MM.1S (cell line): ENCODE measurements around the gene KIRREL3.

Experiments used
- DNase-seq: peaks from one replicate; pipeline ENCODE4 v3.0.0-alpha.2; 2015
- H2AFZ ChIP-seq: fragments of 300-600 bp; sonication (generic); 2 replicates; pipeline ENCODE4 v1.6.0; 2016; ENCODE audit warnings: antibody characterized with exemption, low read length
- H3F3A ChIP-seq: fragments of 300-600 bp; sonication (generic); 2 replicates; pipeline ENCODE4 v1.6.1; 2016; ENCODE audit warnings: mild to moderate bottlenecking, antibody characterized with exemption, low read length, moderate library complexity, mixed read lengths; ENCODE audit not compliant: insufficient read depth
- H3K27ac ChIP-seq: fragments of 300-600 bp; sonication (generic); 2 replicates; pipeline ENCODE4 v1.5.1; 2016; ENCODE audit warnings: mild to moderate bottlenecking, low read length
- H3K27me3 ChIP-seq: fragments of 300-600 bp; sonication (generic); replicated peaks from 2 replicates; pipeline ENCODE4 v1.6.0; 2016; ENCODE audit warnings: low read length; ENCODE audit not compliant: insufficient read depth
- H3K36me3 ChIP-seq: fragments of 300-600 bp; sonication (generic); replicated peaks from 2 replicates; pipeline ENCODE4 v1.6.1; 2016; ENCODE audit warnings: mild to moderate bottlenecking, low read length, mixed read lengths; ENCODE audit not compliant: insufficient read depth
- H3K4me1 ChIP-seq: fragments of 300-600 bp; sonication (generic); 2 replicates; pipeline ENCODE4 v1.6.1; 2016; ENCODE audit warnings: low read length, mixed read lengths
- H3K4me2 ChIP-seq: fragments of 300-600 bp; sonication (generic); 2 replicates; pipeline ENCODE4 v1.6.0; 2016; ENCODE audit warnings: low read depth, low read length
- H3K4me3 ChIP-seq: fragments of 300-600 bp; sonication (generic); 2 replicates; pipeline ENCODE4 v1.5.1; 2016; ENCODE audit warnings: low read length, mixed read lengths
- H3K79me2 ChIP-seq: fragments of 300-600 bp; sonication (generic); 2 replicates; pipeline ENCODE4 v1.6.1; 2016; ENCODE audit warnings: mixed run types, low read length, mixed read lengths
- H3K9ac ChIP-seq: fragments of 300-600 bp; sonication (generic); 2 replicates; pipeline ENCODE4 v1.6.1; 2016; ENCODE audit warnings: low read length, mixed read lengths
- H3K9me2 ChIP-seq: fragments of 300-600 bp; sonication (generic); replicated peaks from 2 replicates; pipeline ENCODE4 v1.6.1; 2016; ENCODE audit warnings: mild to moderate bottlenecking, low read length, mixed read lengths; ENCODE audit not compliant: insufficient read depth
- H3K9me3 ChIP-seq: fragments of 300-600 bp; sonication (generic); replicated peaks from 2 replicates; pipeline ENCODE4 v1.6.1; 2016; ENCODE audit warnings: mild to moderate bottlenecking, low read length, mixed read lengths; ENCODE audit not compliant: insufficient read depth
- H4K20me1 ChIP-seq: fragments of 300-600 bp; sonication (generic); 2 replicates; pipeline ENCODE4 v1.6.1; 2016; ENCODE audit warnings: mild to moderate bottlenecking, low read length, moderate library complexity, mixed read lengths; ENCODE audit not compliant: insufficient read depth
- EZH2 ChIP-seq: fragments of 300-600 bp; sonication (generic); optimal IDR thresholded peaks from 2 replicates; pipeline ENCODE3; 2017; ENCODE audit warnings: low read depth, mild to moderate bottlenecking, antibody characterized with exemption, low read length, mixed read lengths
- EZH2phosphoT487 ChIP-seq: fragments of 300-600 bp; sonication (generic); IDR thresholded peaks from 2 replicates; pipeline ENCODE4 v1.6.1; 2018; ENCODE audit warnings: antibody characterized with exemption, low read length
- TF ChIP-seq, protein P1 (sequence below): fragments of 300-600 bp; sonication (generic); IDR thresholded peaks from 2 replicates; pipeline ENCODE4 v1.5.1; 2016; ENCODE audit warnings: antibody characterized with exemption, low read length, mixed read lengths

The KIRREL3 gene

DNA sequence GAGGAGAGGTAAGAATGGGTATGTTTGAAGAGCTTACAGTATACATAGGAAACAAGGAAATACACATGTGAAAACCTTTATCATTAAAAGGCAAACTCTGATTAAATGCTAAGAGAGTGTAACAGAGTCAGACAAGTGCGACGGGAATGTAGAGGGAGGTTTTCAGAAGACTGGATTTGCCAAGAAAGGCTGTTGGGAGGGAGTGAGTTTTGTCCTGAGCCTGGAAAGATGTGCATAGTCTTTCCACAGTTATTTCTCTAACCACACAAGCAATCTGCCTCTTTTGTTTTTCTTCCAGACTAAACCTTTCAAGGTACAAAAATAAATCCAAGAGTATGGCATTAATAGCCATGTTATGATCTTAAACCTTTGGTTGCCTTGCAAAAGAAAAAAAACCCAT is 170.9 kb downstream of the KIRREL3 start:
- Histone ChIP-seq H3K27ac (no peak overlapping the region), H3K4me1 (no peaks in the 10 kb centered on the region), H3K9ac (no peak overlapping the region), H3K4me3 (no peak overlapping the region), H3K9me2 (no peaks in the 10 kb centered on the region), H4K20me1 (no peaks in the 10 kb centered on the region), H3K36me3 (no peaks in the 10 kb centered on the region), H3F3A (no peaks in the 10 kb centered on the region), H2AFZ (no peak overlapping the region), H3K27me3 (no peaks in the 10 kb centered on the region), H3K4me2 (no peak overlapping the region), H3K79me2 (no peaks in the 10 kb centered on the region), H3K9me3 (no peaks in the 10 kb centered on the region)
- TF ChIP-seq EZH2 (no peak), EZH2phosphoT487 (no peak)
- TF ChIP-seq, protein P1, sequence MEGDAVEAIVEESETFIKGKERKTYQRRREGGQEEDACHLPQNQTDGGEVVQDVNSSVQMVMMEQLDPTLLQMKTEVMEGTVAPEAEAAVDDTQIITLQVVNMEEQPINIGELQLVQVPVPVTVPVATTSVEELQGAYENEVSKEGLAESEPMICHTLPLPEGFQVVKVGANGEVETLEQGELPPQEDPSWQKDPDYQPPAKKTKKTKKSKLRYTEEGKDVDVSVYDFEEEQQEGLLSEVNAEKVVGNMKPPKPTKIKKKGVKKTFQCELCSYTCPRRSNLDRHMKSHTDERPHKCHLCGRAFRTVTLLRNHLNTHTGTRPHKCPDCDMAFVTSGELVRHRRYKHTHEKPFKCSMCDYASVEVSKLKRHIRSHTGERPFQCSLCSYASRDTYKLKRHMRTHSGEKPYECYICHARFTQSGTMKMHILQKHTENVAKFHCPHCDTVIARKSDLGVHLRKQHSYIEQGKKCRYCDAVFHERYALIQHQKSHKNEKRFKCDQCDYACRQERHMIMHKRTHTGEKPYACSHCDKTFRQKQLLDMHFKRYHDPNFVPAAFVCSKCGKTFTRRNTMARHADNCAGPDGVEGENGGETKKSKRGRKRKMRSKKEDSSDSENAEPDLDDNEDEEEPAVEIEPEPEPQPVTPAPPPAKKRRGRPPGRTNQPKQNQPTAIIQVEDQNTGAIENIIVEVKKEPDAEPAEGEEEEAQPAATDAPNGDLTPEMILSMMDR = no peak
- no peak for DNase-seq

DNA sequence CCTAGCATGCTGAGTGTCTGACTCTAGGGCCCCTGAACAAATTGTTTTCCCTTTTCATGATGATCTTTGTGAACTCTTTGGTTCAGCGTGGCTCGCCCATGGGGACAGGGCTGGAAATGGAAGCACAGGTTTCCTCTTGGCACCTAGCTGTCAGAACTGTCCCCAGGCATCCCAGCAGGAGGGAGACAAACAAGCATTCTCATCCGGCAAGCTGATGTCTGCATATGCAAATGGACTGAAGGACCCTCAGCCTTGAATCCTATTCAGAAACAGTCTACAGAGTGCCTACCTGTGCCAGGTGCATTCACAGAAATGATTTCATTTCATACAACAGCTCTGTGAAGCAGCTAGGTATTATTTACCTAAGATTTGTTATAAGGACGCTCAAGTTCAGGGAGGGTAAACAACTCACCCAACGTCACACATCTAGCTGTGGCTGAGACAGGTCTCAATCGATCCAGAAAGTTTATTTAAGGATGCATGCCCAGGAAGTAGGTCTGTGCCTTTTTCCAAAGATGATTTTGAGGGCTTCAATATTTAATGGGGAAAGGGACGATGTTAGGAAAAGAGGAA is 176.4 kb downstream of the KIRREL3 start:
- Histone ChIP-seq H3K27me3 (no peaks in the 10 kb centered on the region), H3K9me3 (no peaks in the 10 kb centered on the region), H3K9ac (no peak overlapping the region), H4K20me1 (no peaks in the 10 kb centered on the region), H3K79me2 (no peaks in the 10 kb centered on the region), H3K36me3 (no peaks in the 10 kb centered on the region), H3F3A (no peaks in the 10 kb centered on the region), H3K4me3 (no peak overlapping the region), H2AFZ (no peak overlapping the region), H3K4me2 (no peak overlapping the region), H3K9me2 (no peaks in the 10 kb centered on the region), H3K4me1 (no peaks in the 10 kb centered on the region), H3K27ac (no peak overlapping the region)
- DNase-seq = no peak
- no peak for TF ChIP-seq EZH2
- no peak for TF ChIP-seq EZH2phosphoT487
- TF ChIP-seq, protein P1 = no peak

DNA sequence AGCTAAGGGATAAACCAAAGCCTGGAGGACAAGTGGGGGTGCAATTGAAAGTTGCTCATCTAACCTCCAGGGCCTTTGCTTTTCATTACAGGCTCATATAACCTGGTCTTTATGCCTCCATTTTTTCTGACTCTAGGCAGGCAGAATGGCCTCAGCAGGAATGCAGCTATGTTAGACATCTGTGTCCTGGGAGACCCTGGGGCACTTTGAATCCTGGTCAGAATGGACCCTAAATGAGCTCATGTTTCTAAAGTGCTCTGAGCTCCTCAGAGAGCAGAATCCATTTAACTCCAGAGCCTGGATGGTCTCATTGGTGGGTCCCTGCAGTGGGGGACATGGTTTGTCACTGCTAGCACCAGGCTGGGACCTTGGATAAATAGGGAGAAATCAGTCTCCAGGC is 177.3 kb downstream of the KIRREL3 start:
- H3K4me1 ChIP-seq = no peaks in the 10 kb centered on the region
- no peaks in the 10 kb centered on the region for H3K79me2 ChIP-seq
- H3F3A ChIP-seq = no peaks in the 10 kb centered on the region
- no peak overlapping the region for H3K4me3 ChIP-seq
- no peaks in the 10 kb centered on the region for H3K36me3 ChIP-seq
- H3K4me2 ChIP-seq = no peak overlapping the region
- no peaks in the 10 kb centered on the region for H4K20me1 ChIP-seq
- no peaks in the 10 kb centered on the region for H3K9me3 ChIP-seq
- H3K27me3 ChIP-seq = no peaks in the 10 kb centered on the region
- H3K9ac ChIP-seq = no peak overlapping the region
- H3K27ac ChIP-seq = no peak overlapping the region
- DNase-seq = no peak
- H3K9me2 ChIP-seq = no peaks in the 10 kb centered on the region
- H2AFZ ChIP-seq = no peak overlapping the region
- TF ChIP-seq EZH2 (no peak), EZH2phosphoT487 (no peak)
- TF ChIP-seq, protein P1 = no peak
